Naive thymus-derived CD4-positive, alpha-beta T cell (primary cell): Measurements from ENCODE around the gene EIF4G3. TPM values are rescaled to one million over a fixed set of nuclear protein-coding genes. Genes with fewer than 3 reads are reported as not detected.

Experiments
- ATAC-seq: fragments of 150-1000 bp; cut with Tn5 transposase; 2 replicates; pipeline ENCODE4 v1.10.0; 2021; ENCODE audit warnings: mild to moderate bottlenecking, moderate library complexity
- CTCF ChIA-PET: fragments of 350-600 bp; sonication (Branson Sonifier 250); formaldehyde crosslinking; loops from one replicate; lab custom pipeline; 2021; ENCODE audit warnings: antibody characterized with exemption; lab: Charles Lee
- POLR2A ChIA-PET: fragments of 350-600 bp; sonication (Branson Sonifier 250); formaldehyde crosslinking; loops from one replicate; lab custom pipeline; 2021; ENCODE audit warnings: antibody characterized with exemption, inconsistent platforms; lab: Charles Lee
- DNase-seq, 9 donors: peaks; one replicate each; pipeline versions ENCODE4 v3.0.0 to v3.0.0-alpha.2; 2020 to 2022; ENCODE audit warnings: mixed read lengths in 1 of 9
- H3K27ac ChIP-seq: one replicate; pipeline ENCODE4 v1.7.0; 2013; ENCODE audit warnings: mild to moderate bottlenecking, low read depth, low read length, moderate library complexity
- H3K27me3 ChIP-seq, 2 donors: one replicate each; pipeline ENCODE4 v1.7.0; 2013; ENCODE audit warnings: low read length in 2 of 2, mild to moderate bottlenecking in 2 of 2, moderate library complexity in 2 of 2; ENCODE audit not compliant: control insufficient read depth in 2 of 2, insufficient read depth in 2 of 2
- H3K36me3 ChIP-seq, 3 experiments: 1 replicate in 2 of 3; 2 replicates in 1 of 3; pipeline ENCODE4 v1.7.0; 2013; ENCODE audit warnings: low read length in 3 of 3, mild to moderate bottlenecking in 3 of 3, moderate library complexity in 1 of 3; ENCODE audit not compliant: insufficient read depth in 3 of 3, control insufficient read depth in 2 of 3
- H3K4me1 ChIP-seq, 2 donors: one replicate each; pipeline ENCODE4 v1.7.0; 2013; ENCODE audit warnings: low read length in 2 of 2, mild to moderate bottlenecking in 2 of 2, moderate library complexity in 1 of 2; ENCODE audit not compliant: control insufficient read depth in 2 of 2, insufficient read depth in 2 of 2
- H3K4me3 ChIP-seq: 2 replicates; pipeline ENCODE4 v1.7.0; 2013; ENCODE audit warnings: mild to moderate bottlenecking, low read length
- H3K9me3 ChIP-seq, 3 experiments: 1 replicate in 2 of 3; 2 replicates in 1 of 3; pipeline ENCODE4 v1.7.0; 2013; ENCODE audit warnings: low read length in 3 of 3; ENCODE audit not compliant: control insufficient read depth in 2 of 3
- H3K27ac Mint-ChIP-seq, 9 donors: one replicate each; pipeline ENCODE4 v1.8.0; 2020 to 2022; ENCODE audit warnings: mixed read lengths in 9 of 9, mild to moderate bottlenecking in 8 of 9, moderate library complexity in 5 of 9, inconsistent platforms in 2 of 9
- H3K27me3 Mint-ChIP-seq, 5 donors: one replicate each; pipeline ENCODE4 v1.8.0; 2021 to 2022; ENCODE audit warnings: mixed read lengths in 5 of 5, mild to moderate bottlenecking in 1 of 5
- H3K36me3 Mint-ChIP-seq, 5 donors: one replicate each; pipeline ENCODE4 v1.8.0; 2020 to 2022; ENCODE audit warnings: mixed read lengths in 5 of 5, mild to moderate bottlenecking in 3 of 5, inconsistent platforms in 1 of 5
- H3K4me1 Mint-ChIP-seq, 7 donors: one replicate each; pipeline ENCODE4 v1.8.0; 2020 to 2022; ENCODE audit warnings: mixed read lengths in 7 of 7, mild to moderate bottlenecking in 3 of 7, inconsistent platforms in 1 of 7
- H3K4me3 Mint-ChIP-seq, 10 donors: one replicate each; pipeline ENCODE4 v1.8.0; 2020 to 2022; ENCODE audit warnings: mild to moderate bottlenecking in 10 of 10, mixed read lengths in 10 of 10, moderate library complexity in 6 of 10, inconsistent platforms in 2 of 10
- H3K9me3 Mint-ChIP-seq, 11 donors: one replicate each; pipeline ENCODE4 v1.8.0; 2020 to 2022; ENCODE audit warnings: mixed read lengths in 11 of 11, mild to moderate bottlenecking in 4 of 11, inconsistent platforms in 1 of 11, moderate library complexity in 1 of 11
- intact Hi-C, 2 donors: fragments of 100-400 bp; cut with micrococcal nuclease; formaldehyde crosslinking; loops; one replicate each; pipeline ENCODE4 v1.15.1; 2023
- polyA plus RNA-seq, 2 donors: library from polyadenylated mRNA; unstranded; fragments of 300-500 nt; fragmentation: Illumina TruSeq; gene quantifications; one replicate each; pipeline ENCODE4 v1.2.3, GENCODE V29; 2021
- total RNA-seq, 6 experiments: library from RNA in 5 of 6; stranded (reverse) in 5 of 6; gene quantifications; 1 replicate in 5 of 6; 2 replicates in 1 of 6; pipeline ENCODE4 v1.2.3 and lab custom pipeline; 2021 to 2026

The EIF4G3 gene
- total and polyA plus RNA-seq, 7 experiments from 2014 or later: 3.3 to 46.3 (median 16.4) TPM

DNA sequence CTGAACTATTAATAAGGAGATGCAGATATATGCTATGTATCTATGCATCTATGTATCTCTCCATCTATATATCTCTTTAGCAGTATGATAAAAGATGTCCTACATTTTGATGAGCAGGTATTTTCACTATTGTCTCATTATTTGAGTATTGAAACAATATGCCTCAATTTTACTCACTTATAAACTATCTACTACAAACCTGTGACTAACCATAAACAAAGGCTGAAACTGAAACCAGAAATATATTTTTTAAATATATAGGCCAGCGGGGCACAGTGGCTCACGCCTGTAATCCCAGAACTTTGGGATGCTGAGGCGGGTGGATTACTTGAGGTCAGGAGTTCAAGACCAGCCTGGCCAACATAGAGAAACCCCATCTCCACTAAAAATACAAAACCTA is 22.0 kb downstream of the EIF4G3 start:
- Mint-ChIP-seq H3K36me3 (peaks cover 0 to 9% (median 6%) of the 10 kb centered on the region in 5 donors), H3K27me3 (no peaks in the 10 kb centered on the region), H3K9me3 (no peaks in the 10 kb centered on the region), H3K4me3 (no peak overlapping the region), H3K27ac (no peak overlapping the region), H3K4me1 (peaks cover 0 to 22% (median 11%) of the 10 kb centered on the region in 7 donors)
- Histone ChIP-seq H3K27ac (no peak overlapping the region), H3K4me3 (no peak overlapping the region), H3K9me3 (no peaks in the 10 kb centered on the region), H3K4me1 (no peaks in the 10 kb centered on the region), H3K27me3 (no peaks in the 10 kb centered on the region), H3K36me3 (no peaks in the 10 kb centered on the region)
- POLR2A ChIA-PET: no interaction called here
- no peak for ATAC-seq
- intact Hi-C loops: no loop called here
- DNase-seq: no peak
- CTCF ChIA-PET: no interaction called here

- Histone ChIP-seq H3K27me3 (no peaks in the 10 kb centered on the region), H3K4me1 (no peaks in the 10 kb centered on the region), H3K36me3 (no peaks in the 10 kb centered on the region), H3K27ac (no peak overlapping the region), H3K4me3 (no peak overlapping the region), H3K9me3 (no peaks in the 10 kb centered on the region)
- Mint-ChIP-seq H3K4me3 (no peak overlapping the region), H3K27me3 (no peaks in the 10 kb centered on the region), H3K27ac (no peak overlapping the region), H3K9me3 (no peaks in the 10 kb centered on the region), H3K4me1 (peaks cover 0 to 24% (median 9%) of the 10 kb centered on the region in 7 donors), H3K36me3 (peaks cover 0 to 9% (median 6%) of the 10 kb centered on the region in 5 donors)
- ATAC-seq: no peak
- intact Hi-C loops: no loop called here
- no peak for DNase-seq
- CTCF ChIA-PET: no interaction called here
- POLR2A ChIA-PET: no interaction called here
These were observed 23.3 kb downstream of the EIF4G3 start for GRCh38 chr1:21153388-21153787.

GRCh38 chr1:21152423-21153100 is 24.1 kb downstream of the EIF4G3 start:
- ATAC-seq: no peak
- no peaks in the 10 kb centered on the region for H3K27me3 Mint-ChIP-seq
- peaks cover 0 to 24% (median 6%) of the 10 kb centered on the region in 7 donors for H3K4me1 Mint-ChIP-seq
- peaks cover 0 to 12% (median 6%) of the 10 kb centered on the region in 5 donors for H3K36me3 Mint-ChIP-seq
- intact Hi-C loops: no loop called here
- DNase-seq: no peak
- ChIA-PET CTCF (interaction anchor here (0.6 kb wide), 1 partner anchor 216 kb away, joined by 3 read pairs; no protein-coding TSS in a partner anchor), POLR2A (no interaction called here)
- no peak overlapping the region for H3K27ac Mint-ChIP-seq
- Histone ChIP-seq H3K4me3 (no peak overlapping the region), H3K9me3 (no peaks in the 10 kb centered on the region), H3K4me1 (no peaks in the 10 kb centered on the region), H3K36me3 (no peaks in the 10 kb centered on the region), H3K27me3 (no peaks in the 10 kb centered on the region), H3K27ac (no peak overlapping the region)
- H3K4me3 Mint-ChIP-seq: no peak overlapping the region
- H3K9me3 Mint-ChIP-seq: no peaks in the 10 kb centered on the region

DNA sequence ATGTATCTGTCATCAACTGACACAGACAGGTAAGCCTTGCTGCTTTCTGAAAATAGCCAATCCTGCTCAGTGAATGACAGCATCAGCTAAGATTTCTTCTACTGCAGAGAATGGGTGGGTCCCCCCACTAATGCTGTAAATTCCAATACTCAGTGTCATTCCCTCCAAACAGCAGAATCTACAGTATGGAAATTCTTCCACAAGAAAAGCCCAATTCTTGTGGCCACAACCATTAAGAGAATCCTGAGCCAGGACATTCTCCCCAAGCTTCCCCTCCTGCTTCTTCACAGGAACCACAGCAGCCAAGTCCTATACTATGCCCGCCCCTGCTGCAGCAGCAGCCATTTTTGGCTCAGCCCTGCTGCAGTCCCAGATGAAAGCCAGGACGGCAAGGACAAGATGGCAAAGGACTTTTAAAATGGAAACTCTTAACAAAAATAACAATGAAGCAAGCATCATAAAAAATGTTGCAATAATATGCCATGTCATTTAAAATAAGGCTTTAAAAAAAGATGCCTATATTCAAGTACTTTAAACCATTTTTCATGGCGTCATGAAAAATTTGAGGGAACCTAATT is 26.8 kb downstream of the EIF4G3 start:
- Mint-ChIP-seq H3K4me3 (no peak overlapping the region), H3K36me3 (peaks cover 0 to 8% (median 0%) of the 10 kb centered on the region in 5 donors), H3K27me3 (no peaks in the 10 kb centered on the region), H3K4me1 (peaks cover 0 to 13% (median 0%) of the 10 kb centered on the region in 7 donors), H3K27ac (no peak overlapping the region), H3K9me3 (no peaks in the 10 kb centered on the region)
- Histone ChIP-seq H3K27ac (no peak overlapping the region), H3K9me3 (no peaks in the 10 kb centered on the region), H3K27me3 (no peaks in the 10 kb centered on the region), H3K36me3 (peaks cover 0 to 4% (median 0%) of the 10 kb centered on the region in 3 experiments), H3K4me1 (no peaks in the 10 kb centered on the region), H3K4me3 (no peak overlapping the region)
- no peak for ATAC-seq
- POLR2A ChIA-PET: no interaction called here
- intact Hi-C loops: no loop called here
- CTCF ChIA-PET: no interaction called here
- no peak for DNase-seq

GRCh38 chr1:21149430-21149854 is 27.3 kb downstream of the EIF4G3 start:
- no peak overlapping the region for H3K4me3 ChIP-seq
- Mint-ChIP-seq H3K27ac (no peak overlapping the region), H3K4me1 (peaks cover 0 to 10% (median 0%) of the 10 kb centered on the region in 7 donors), H3K36me3 (peaks cover 0 to 8% (median 0%) of the 10 kb centered on the region in 5 donors), H3K9me3 (no peaks in the 10 kb centered on the region), H3K4me3 (no peak overlapping the region), H3K27me3 (no peaks in the 10 kb centered on the region)
- no peak overlapping the region for H3K27ac ChIP-seq
- intact Hi-C loops: no loop called here
- H3K27me3 ChIP-seq: no peaks in the 10 kb centered on the region
- no peaks in the 10 kb centered on the region for H3K4me1 ChIP-seq
- ChIA-PET CTCF (no interaction called here), POLR2A (no interaction called here)
- no peaks in the 10 kb centered on the region for H3K9me3 ChIP-seq
- ATAC-seq: no peak
- DNase-seq: no peak
- H3K36me3 ChIP-seq: peaks cover 0 to 4% (median 0%) of the 10 kb centered on the region in 3 experiments

GRCh38 chr1:21143752-21144151 is 32.9 kb downstream of the EIF4G3 start:
- ATAC-seq (no peak), DNase-seq (no peak)
- H3K27me3 Mint-ChIP-seq: no peaks in the 10 kb centered on the region
- no peak overlapping the region for H3K27ac Mint-ChIP-seq
- Histone ChIP-seq H3K27me3 (no peaks in the 10 kb centered on the region), H3K9me3 (no peaks in the 10 kb centered on the region), H3K4me1 (no peaks in the 10 kb centered on the region), H3K4me3 (no peak overlapping the region), H3K27ac (no peak overlapping the region), H3K36me3 (peaks cover 0 to 4% (median 0%) of the 10 kb centered on the region in 3 experiments)
- no peak overlapping the region for H3K4me3 Mint-ChIP-seq
- ChIA-PET CTCF (no interaction called here), POLR2A (no interaction called here)
- H3K9me3 Mint-ChIP-seq: no peaks in the 10 kb centered on the region
- H3K36me3 Mint-ChIP-seq: peaks cover 0 to 9% (median 4%) of the 10 kb centered on the region in 5 donors
- no peaks in the 10 kb centered on the region for H3K4me1 Mint-ChIP-seq
- intact Hi-C loops: no loop called here
